ENCODE measurements around the gene KSR1.

- TF ChIP-seq CTCF (conservative IDR thresholded peaks at IDR 0.05) (no peak), ZFX (IDR thresholded peaks at IDR 0.05) (no peak)
These were observed 77.9 kb downstream of the KSR1 start for GRCh38 chr17:27533874-27534815.
